ENCODE results near the gene ZNF138. TPM values are rescaled to one million over a fixed set of nuclear protein-coding genes. Genes with fewer than 3 reads are reported as not detected.

ZNF138 gene
- total RNA-seq (1 to 10 TPM; 5.6 to 7.3 TPM), total RNA-seq (2.2 to 34.3 (median 19.3) reads per million in 172 experiments)
- 13.1 TPM for polyA plus RNA-seq (2013, experiment 1 of 2)
- 17.2 TPM for polyA plus RNA-seq (2013, experiment 2 of 2)

GRCh38 chr7:64794171-64794844 is at the start of gene ZNF138:
TSS of gene ZNF138 (plus strand) at chr7:64794428. CDS start at chr7:64794569, 141 bp downstream.
- TF ChIP-seq CTCF (IDR thresholded peaks at IDR 0.05): no peak
- Mint-ChIP-seq H3K27ac (peak within 1 kb of the TSS; percentile 98), H3K36me3 (ENCODE audit: low read depth) (peaks cover 45% of the 10 kb centered on the region), H3K4me3 (peak within 1 kb of the TSS; percentile 98), H3K9me3 (no peaks in the 10 kb centered on the region), H3K4me1 (ENCODE audit: low read depth) (peaks cover 36% of the 10 kb centered on the region), H3K27me3 (no peaks in the 10 kb centered on the region)
- Histone ChIP-seq H3K4me1 (ENCODE audit: insufficient read depth, low read length) (peaks cover 27% of the 10 kb centered on the region), H3K27ac (ENCODE audit: low read depth in 1 of 2, low read length in 2 of 2) (peak within 1 kb of the TSS; percentile 72 to 88), H3K9me3 (ENCODE audit: control insufficient read depth in 1 of 2, insufficient read depth in 1 of 2, low read length in 2 of 2) (no peaks in the 10 kb centered on the region), H3K27me3 (ENCODE audit: control insufficient read depth in 1 of 2, insufficient read depth in 2 of 2, low read length in 2 of 2) (no peaks in the 10 kb centered on the region), H3K4me3 (ENCODE audit: low read length) (peak within 1 kb of the TSS; percentile 98), H3K36me3 (ENCODE audit: insufficient read depth, low read length) (peaks cover 6% of the 10 kb centered on the region)
- ATAC-seq (ENCODE audit: poor library complexity) (peak; percentile 99), DNase-seq (peak; percentile 86 to 96 (median 92))
- POLR2A ChIA-PET: interaction anchor here (0.7 to 2.5 kb wide), 14 partner anchors 10 to 894 kb away, joined by 3 to 46 read pairs (median 6); partner anchors contain the start of genes ERV3-1, ZNF107, ZNF273 and ZNF680
- intact Hi-C loops (cut with DNase I, micrococcal nuclease): loop anchor here (1.0 to 10.0 kb wide), 14 partner anchors 100 to 1700 kb away; partner anchors contain the start of genes ZNF107 (in 2 of the 2), ERV3-1 (in 1 of the 2), ZNF273 (in 1 of the 2) and ZNF680 (in 1 of the 2)
- CTCF ChIA-PET: no interaction called here

- POLR2A ChIA-PET: no interaction called here
- Histone ChIP-seq H3K4me3 (ENCODE audit: low read length) (no peak overlapping the region), H3K27me3 (ENCODE audit: control insufficient read depth in 1 of 2, insufficient read depth in 2 of 2, low read length in 2 of 2) (no peaks in the 10 kb centered on the region), H3K36me3 (ENCODE audit: insufficient read depth, low read length) (no peaks in the 10 kb centered on the region), H3K27ac (ENCODE audit: low read depth in 1 of 2, low read length in 2 of 2) (no peak overlapping the region), H3K9me3 (ENCODE audit: control insufficient read depth in 1 of 2, insufficient read depth in 1 of 2, low read length in 2 of 2) (peaks cover 11 to 18% of the 10 kb centered on the region in 2 experiments), H3K4me1 (ENCODE audit: insufficient read depth, low read length) (no peaks in the 10 kb centered on the region)
- H3K4me1 Mint-ChIP-seq (ENCODE audit: low read depth): no peaks in the 10 kb centered on the region
- H3K9me3 Mint-ChIP-seq: peaks cover 10% of the 10 kb centered on the region
- intact Hi-C loops (cut with DNase I, micrococcal nuclease): no loop called here
- H3K27me3 Mint-ChIP-seq: no peaks in the 10 kb centered on the region
- CTCF ChIA-PET: no interaction called here
- H3K36me3 Mint-ChIP-seq (ENCODE audit: low read depth): peaks cover 4% of the 10 kb centered on the region
- no peak overlapping the region for H3K4me3 Mint-ChIP-seq
- DNase-seq: no peak
- H3K27ac Mint-ChIP-seq: no peak overlapping the region
- no peak for TF ChIP-seq CTCF (IDR thresholded peaks at IDR 0.05)
- ATAC-seq (ENCODE audit: poor library complexity): no peak
Measured at GRCh38 chr7:64744680-64745079, 49.5 kb upstream of the ZNF138 start.

GRCh38 chr7:64747802-64748201 is 46.4 kb upstream of the ZNF138 start:
- Mint-ChIP-seq H3K4me3 (no peak overlapping the region), H3K27ac (no peak overlapping the region), H3K9me3 (peaks cover 6% of the 10 kb centered on the region), H3K4me1 (ENCODE audit: low read depth) (no peaks in the 10 kb centered on the region), H3K36me3 (ENCODE audit: low read depth) (peaks cover 4% of the 10 kb centered on the region), H3K27me3 (no peaks in the 10 kb centered on the region)
- ChIA-PET CTCF (no interaction called here), POLR2A (no interaction called here)
- H3K27ac ChIP-seq (ENCODE audit: low read depth in 1 of 2, low read length in 2 of 2): no peak overlapping the region
- H3K36me3 ChIP-seq (ENCODE audit: insufficient read depth, low read length): no peaks in the 10 kb centered on the region
- H3K4me1 ChIP-seq (ENCODE audit: insufficient read depth, low read length): no peaks in the 10 kb centered on the region
- peaks cover 7 to 18% of the 10 kb centered on the region in 2 experiments for H3K9me3 ChIP-seq (ENCODE audit: control insufficient read depth in 1 of 2, insufficient read depth in 1 of 2, low read length in 2 of 2)
- H3K4me3 ChIP-seq (ENCODE audit: low read length): no peak overlapping the region
- intact Hi-C loops (cut with DNase I, micrococcal nuclease): no loop called here
- TF ChIP-seq CTCF (IDR thresholded peaks at IDR 0.05): no peak
- DNase-seq: no peak
- no peaks in the 10 kb centered on the region for H3K27me3 ChIP-seq (ENCODE audit: control insufficient read depth in 1 of 2, insufficient read depth in 2 of 2, low read length in 2 of 2)
- no peak for ATAC-seq (ENCODE audit: poor library complexity)

Measured in CD4-positive, alpha-beta T cell (primary cell).